Urinary bladder (tissue), 4 donors: Measurements from ENCODE around the gene ZNF841. TPM values are rescaled to one million over a fixed set of nuclear protein-coding genes. Genes with fewer than 3 reads are reported as not detected.

Source experiments
- DNase-seq: peaks from one replicate; pipeline ENCODE4 v3.0.0-alpha.2; 2015; ENCODE audit errors: extremely low spot score
- H3K27ac ChIP-seq: one replicate; pipeline ENCODE4 v1.5.1; 2013; ENCODE audit warnings: low read depth, mild to moderate bottlenecking, moderate library complexity
- H3K36me3 ChIP-seq: one replicate; pipeline ENCODE4 v1.6.1; 2013; ENCODE audit warnings: mild to moderate bottlenecking, moderate library complexity; ENCODE audit not compliant: insufficient read depth
- H3K4me1 ChIP-seq: one replicate; pipeline ENCODE4 v1.6.1; 2013; ENCODE audit warnings: mild to moderate bottlenecking, moderate library complexity; ENCODE audit not compliant: insufficient read depth
- H3K4me3 ChIP-seq: one replicate; pipeline ENCODE4 v1.5.1; 2013; ENCODE audit warnings: low read depth, low read length
- whole genome bisulfite sequencing: extraction: QIAGEN DNeasy Blood & Tissue Kit; methylation state at CpG from one replicate; pipeline ENCODE4 v1.1.7; 2013; 5-methylcytosine and 5-hydroxymethylcytosine counted together
- polyA plus RNA-seq: library from polyadenylated mRNA; stranded (reverse); fragments of 200-250 nt; gene quantifications from one replicate; pipeline ENCODE4 v1.2.3, GENCODE V29; 2013
- total RNA-seq: library from RNA; depleted of rRNA; stranded (reverse); fragments of >200 nt; gene quantifications from one replicate; pipeline ENCODE4 v1.2.3, GENCODE V29; 2014
- donor health status: healthy with polysubstance abuse.
- donor health status: healthy.

Gene ZNF841
- total RNA-seq (62.0 TPM), polyA plus RNA-seq (7.0 TPM)

- Histone ChIP-seq H3K4me1 (no peaks in the 10 kb centered on the region), H3K4me3 (peak within 1 kb of the TSS; percentile 73), H3K36me3 (peaks cover 4% of the 10 kb centered on the region), H3K27ac (peak within 1 kb of the TSS; percentile 28)
- DNase-seq: peak; percentile 82
- under 1% methylated on average over 59 of the region's 59 CpGs for WGBS
Measured at GRCh38 chr19:52095172-52096014, at the start of gene ZNF841. TSS of gene ZNF841 (minus strand) at chr19:52095765. CDS start at chr19:52084801, 10,964 bp downstream.

DNA sequence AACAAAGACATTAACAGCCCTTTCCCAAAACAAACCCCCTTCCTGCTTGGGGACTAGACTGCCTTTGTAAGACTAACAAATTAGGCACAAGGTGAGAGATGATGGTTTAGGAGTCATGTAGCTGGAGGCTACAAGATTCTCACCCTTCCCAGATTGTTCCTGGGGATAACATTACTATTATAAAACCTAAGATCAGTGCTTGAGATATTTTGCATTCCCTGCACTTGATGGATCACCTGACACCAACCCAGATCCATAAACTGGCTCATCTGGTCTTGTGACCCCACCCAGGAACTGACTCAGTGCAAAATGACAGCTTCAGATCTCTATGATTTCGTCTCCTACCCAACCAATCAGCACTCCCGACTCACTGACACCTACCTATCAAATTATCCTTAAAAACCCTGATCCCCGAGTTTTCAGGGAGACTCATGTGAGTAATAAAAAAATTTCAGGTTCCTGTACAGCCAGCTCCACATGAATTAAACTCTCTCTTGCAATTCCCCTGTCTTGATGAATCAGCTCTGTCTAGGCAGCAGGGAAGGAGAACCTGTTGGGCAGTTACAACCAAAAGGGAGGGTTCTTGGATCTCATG, 46.5 kb upstream of the ZNF841 start:
- 76% methylated on average over 3 of the region's 3 CpGs for WGBS
- no peak overlapping the region for H3K27ac ChIP-seq
- no peak overlapping the region for H3K4me3 ChIP-seq
- no peaks in the 10 kb centered on the region for H3K4me1 ChIP-seq
- no peak for DNase-seq
- no peaks in the 10 kb centered on the region for H3K36me3 ChIP-seq

DNA sequence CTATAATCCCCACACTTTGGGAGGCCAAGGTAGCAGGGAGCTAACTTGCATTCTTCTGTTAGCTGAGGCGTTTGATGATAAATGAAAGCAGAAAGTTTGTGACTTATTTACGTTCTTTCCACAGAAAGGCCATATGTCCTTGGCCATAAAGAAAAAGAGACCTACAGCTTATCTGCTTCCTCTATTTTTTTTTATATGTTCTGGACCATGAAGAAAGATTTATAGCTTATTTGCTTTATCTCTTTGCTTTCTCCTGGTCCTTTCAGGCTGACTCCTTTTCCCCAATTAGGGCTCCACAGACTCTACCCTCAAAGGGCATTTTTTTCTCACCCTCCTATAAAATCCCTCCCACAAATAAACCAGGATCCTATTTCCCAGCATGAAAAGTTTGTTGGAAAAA, 45.6 kb upstream of the ZNF841 start:
- no peak overlapping the region for H3K27ac ChIP-seq
- no peak overlapping the region for H3K4me3 ChIP-seq
- 56% methylated on average over 2 of the region's 2 CpGs for WGBS

DNA sequence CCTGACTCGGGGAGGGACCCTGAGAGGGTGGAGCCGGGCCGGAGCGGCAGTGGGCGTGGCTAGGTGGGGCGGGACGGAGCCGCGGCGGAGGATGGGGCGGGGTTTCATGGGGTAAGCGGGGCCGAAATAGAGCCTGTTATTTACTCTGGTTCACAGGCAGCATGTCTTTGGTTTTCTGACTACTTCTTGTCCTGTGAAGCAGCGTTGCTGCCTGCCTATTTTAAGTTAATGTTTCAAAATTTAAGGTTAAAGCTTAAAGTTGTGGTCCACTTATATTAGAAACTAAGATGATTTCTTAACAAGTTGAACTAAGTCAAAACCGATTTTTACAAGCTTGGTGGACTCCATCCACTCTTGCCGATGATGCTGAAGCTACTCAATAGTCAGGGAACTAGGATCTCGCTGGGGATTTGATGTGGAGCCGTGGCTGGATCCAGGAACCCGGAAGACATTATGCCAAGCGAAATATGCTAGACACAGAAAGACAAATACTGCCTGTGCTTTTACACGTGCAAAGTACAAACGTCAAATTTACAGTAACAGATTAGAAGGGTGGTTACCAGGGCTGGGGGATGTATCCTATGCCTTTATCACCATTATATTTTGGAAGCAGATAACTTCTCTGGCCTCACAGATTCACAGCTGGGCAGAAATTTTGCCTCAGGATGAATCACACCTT, 44.6 kb upstream of the ZNF841 start:
- no peak for DNase-seq
- H3K27ac ChIP-seq: peak overlapping the region; percentile 66
- no peaks in the 10 kb centered on the region for H3K4me1 ChIP-seq
- peak overlapping the region; percentile 12 for H3K4me3 ChIP-seq
- 9% methylated on average over 22 of the region's 22 CpGs for WGBS
- H3K36me3 ChIP-seq: no peaks in the 10 kb centered on the region

More for the DNA sequence above, 45.6 kb upstream of the ZNF841 start:
- Histone ChIP-seq H3K4me1 (no peaks in the 10 kb centered on the region), H3K36me3 (no peaks in the 10 kb centered on the region)
- DNase-seq: no peak

DNA sequence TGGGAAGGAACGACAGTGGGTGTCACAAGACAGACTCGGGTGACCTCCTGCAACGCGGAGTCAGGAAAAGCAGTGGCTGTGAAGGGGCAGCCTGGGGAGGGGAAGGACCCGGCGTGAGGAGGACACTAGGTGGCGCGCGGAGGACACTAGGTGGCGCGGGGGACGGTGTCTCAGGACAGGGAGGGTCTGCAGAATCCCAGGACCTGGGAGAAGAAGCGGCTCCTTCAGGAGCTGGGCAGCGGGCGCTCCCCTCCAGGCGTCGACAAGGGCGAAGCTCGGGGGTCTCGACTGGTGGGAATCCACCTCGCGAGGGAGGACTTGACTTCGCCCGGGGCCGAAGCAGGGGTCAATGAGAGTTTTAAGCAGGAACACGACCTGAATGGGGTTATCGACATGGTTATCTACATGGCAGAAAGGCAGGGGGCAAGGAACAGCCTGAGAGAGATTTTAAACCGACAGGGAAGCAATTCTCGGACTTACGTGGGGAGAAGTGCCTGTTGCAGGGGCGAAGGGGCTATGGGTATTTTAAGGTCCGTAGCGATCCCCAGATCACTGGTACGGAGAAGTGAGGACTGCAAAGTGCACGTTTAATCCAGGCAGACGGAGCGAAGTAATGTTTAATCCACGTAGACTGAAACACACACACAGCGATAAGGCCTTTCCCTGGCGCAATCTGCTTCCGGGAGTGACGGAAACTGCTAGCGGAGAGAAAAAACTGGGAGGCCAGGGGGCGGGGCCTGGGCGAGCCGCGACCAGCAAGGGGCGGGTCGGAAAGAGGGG, 43.9 kb upstream of the ZNF841 start, which contains the start of gene ZNF616:
Gene ZNF616, minus strand, starts transcription at position 687 of the 780 bp plus-strand sequence. CDS start 9,426 bp downstream, outside the sequence.
- under 1% methylated on average over 49 of the region's 49 CpGs for WGBS
- Histone ChIP-seq H3K4me3 (peak within 1 kb of the TSS; percentile 58), H3K36me3 (no peaks in the 10 kb centered on the region), H3K27ac (peak within 1 kb of the TSS; percentile 77), H3K4me1 (no peaks in the 10 kb centered on the region)
- peak; percentile 92 for DNase-seq

DNA sequence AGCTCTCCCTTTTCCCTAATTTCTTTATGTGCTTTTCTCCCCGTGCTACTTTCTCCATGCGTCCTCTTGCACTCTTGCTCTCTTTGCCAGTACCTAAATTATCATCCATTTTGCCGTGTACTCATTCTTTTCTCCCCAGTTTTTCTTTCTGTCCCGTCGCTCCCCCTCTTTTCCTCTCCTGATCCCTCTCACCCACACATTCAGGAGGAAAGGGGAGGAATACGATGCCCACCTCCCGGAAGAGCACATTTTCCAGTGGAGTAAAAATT, 43.4 kb upstream of the ZNF841 start:
- Histone ChIP-seq H3K4me1 (no peaks in the 10 kb centered on the region), H3K4me3 (peak overlapping the region; percentile 58)
- DNase-seq: peak; percentile 6

DNA sequence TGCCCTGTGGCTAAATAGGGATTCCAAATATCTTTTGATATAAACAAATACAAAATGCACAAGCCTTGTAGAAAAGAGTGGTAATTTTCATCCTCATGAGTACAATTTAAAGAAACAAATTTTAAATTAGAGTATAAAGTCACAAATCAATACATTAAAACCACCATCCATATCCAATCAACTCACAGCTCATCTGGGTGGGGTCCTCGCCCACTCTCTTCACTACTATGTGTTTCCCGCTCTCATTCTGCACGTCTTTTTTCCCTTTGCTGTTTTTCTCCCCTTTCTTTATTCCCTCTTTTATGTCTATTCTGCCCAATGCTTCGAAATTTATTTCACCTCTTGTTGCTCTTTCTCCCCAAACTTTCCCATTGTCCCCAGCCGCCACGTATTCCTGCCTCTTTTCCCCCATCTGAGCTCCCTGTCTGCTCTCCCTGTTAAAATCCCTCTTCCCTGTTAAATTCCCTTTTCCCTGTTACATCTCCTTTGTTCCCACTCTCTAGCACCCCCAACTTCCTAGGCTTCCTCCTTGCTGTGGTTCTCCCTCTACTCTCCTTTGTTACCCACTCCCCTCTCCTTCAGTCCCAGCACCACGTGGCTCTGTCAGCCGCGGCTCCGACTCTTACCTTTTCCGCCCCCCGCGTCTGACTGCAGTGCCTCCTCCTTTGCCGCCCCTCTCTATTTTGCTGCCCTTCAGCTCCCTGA, 42.9 kb upstream of the ZNF841 start:
- 3% methylated on average over 14 of the region's 14 CpGs for WGBS
- peak; percentile 15 for DNase-seq
- Histone ChIP-seq H3K4me3 (peak overlapping the region; percentile 58), H3K36me3 (no peaks in the 10 kb centered on the region), H3K4me1 (no peaks in the 10 kb centered on the region), H3K27ac (no peak overlapping the region)

More for the DNA sequence above, 43.4 kb upstream of the ZNF841 start:
- no peak overlapping the region for H3K27ac ChIP-seq
- WGBS: under 1% methylated on average over 7 of the region's 7 CpGs
- no peaks in the 10 kb centered on the region for H3K36me3 ChIP-seq

GRCh38 chr19:52120286-52120685, 24.7 kb upstream of the ZNF841 start:
- H3K36me3 ChIP-seq: peaks cover 28% of the 10 kb centered on the region
- no peak overlapping the region for H3K4me3 ChIP-seq
- H3K4me1 ChIP-seq: no peaks in the 10 kb centered on the region
- DNase-seq: no peak
- H3K27ac ChIP-seq: no peak overlapping the region
- 98% methylated on average over 3 of the region's 3 CpGs for WGBS

DNA sequence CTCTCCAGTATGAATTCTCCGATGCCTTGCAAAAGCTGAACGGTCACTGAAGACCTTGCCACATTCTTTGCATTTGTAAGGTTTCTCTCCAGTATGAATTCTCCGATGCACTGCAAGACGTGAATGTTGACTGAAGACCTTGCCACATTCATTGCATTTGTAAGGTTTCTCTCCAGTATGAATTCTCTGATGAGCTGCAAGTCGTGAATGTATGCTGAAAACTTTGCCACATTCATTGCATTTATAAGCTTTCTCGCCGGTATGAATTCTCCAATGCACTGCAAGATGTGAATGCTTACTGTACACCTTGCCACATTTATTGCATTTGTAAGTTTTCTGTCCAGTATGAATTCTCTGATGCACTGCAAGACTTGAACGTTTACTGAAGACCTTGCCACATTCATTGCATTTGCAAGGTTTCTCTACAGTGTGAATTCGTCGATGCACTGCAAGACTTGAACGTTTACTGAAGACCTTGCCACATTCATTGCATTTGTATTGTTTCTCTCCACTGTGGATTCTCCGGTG, 20.0 kb upstream of the ZNF841 start:
- WGBS: 98% methylated on average over 12 of the region's 12 CpGs
- Histone ChIP-seq H3K4me3 (no peak overlapping the region), H3K4me1 (no peaks in the 10 kb centered on the region), H3K27ac (no peak overlapping the region), H3K36me3 (peaks cover 17% of the 10 kb centered on the region)
- DNase-seq: no peak

GRCh38 chr19:52114691-52115090, 19.1 kb upstream of the ZNF841 start:
- H3K4me1 ChIP-seq: no peaks in the 10 kb centered on the region
- DNase-seq: no peak
- H3K36me3 ChIP-seq: peaks cover 17% of the 10 kb centered on the region
- no peak overlapping the region for H3K4me3 ChIP-seq
- whole genome bisulfite sequencing: 96% methylated on average over 5 of the region's 5 CpGs
- H3K27ac ChIP-seq: no peak overlapping the region

GRCh38 chr19:52112624-52113023, 17.1 kb upstream of the ZNF841 start:
- DNase-seq: no peak
- Histone ChIP-seq H3K27ac (no peak overlapping the region), H3K4me1 (no peaks in the 10 kb centered on the region), H3K36me3 (peaks cover 10% of the 10 kb centered on the region), H3K4me3 (no peak overlapping the region)
- 90% methylated on average over 3 of the region's 3 CpGs for WGBS

- WGBS: 93% methylated on average over 6 of the region's 6 CpGs
- no peak for DNase-seq
- Histone ChIP-seq H3K4me3 (no peak overlapping the region), H3K36me3 (peaks cover under 1% of the 10 kb centered on the region), H3K4me1 (no peaks in the 10 kb centered on the region), H3K27ac (no peak overlapping the region)
Measured at GRCh38 chr19:52110780-52111179, 15.2 kb upstream of the ZNF841 start.
